ENCODE measurements around the gene THBS3.

- TF ChIP-seq, protein P1, sequence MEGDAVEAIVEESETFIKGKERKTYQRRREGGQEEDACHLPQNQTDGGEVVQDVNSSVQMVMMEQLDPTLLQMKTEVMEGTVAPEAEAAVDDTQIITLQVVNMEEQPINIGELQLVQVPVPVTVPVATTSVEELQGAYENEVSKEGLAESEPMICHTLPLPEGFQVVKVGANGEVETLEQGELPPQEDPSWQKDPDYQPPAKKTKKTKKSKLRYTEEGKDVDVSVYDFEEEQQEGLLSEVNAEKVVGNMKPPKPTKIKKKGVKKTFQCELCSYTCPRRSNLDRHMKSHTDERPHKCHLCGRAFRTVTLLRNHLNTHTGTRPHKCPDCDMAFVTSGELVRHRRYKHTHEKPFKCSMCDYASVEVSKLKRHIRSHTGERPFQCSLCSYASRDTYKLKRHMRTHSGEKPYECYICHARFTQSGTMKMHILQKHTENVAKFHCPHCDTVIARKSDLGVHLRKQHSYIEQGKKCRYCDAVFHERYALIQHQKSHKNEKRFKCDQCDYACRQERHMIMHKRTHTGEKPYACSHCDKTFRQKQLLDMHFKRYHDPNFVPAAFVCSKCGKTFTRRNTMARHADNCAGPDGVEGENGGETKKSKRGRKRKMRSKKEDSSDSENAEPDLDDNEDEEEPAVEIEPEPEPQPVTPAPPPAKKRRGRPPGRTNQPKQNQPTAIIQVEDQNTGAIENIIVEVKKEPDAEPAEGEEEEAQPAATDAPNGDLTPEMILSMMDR (IDR thresholded peaks at IDR 0.05): no peak
- no peak for TF ChIP-seq POLR2A (IDR thresholded peaks at IDR 0.05)
- no peak for TF ChIP-seq POLR2AphosphoS5 (IDR thresholded peaks at IDR 0.05)
Measured at GRCh38 chr1:155202731-155203515, 4.8 kb downstream of the THBS3 start.
